K562 (cell line): ENCODE data around the gene EXTL1. TPM values are rescaled to one million over a fixed set of nuclear protein-coding genes. Genes with fewer than 3 reads are reported as not detected.

Source experiments
- BRD4 ChIP-seq: fragments of 200-600 bp; sonication (generic); IDR thresholded peaks from 2 replicates; pipeline ENCODE4 v1.6.1; 2017; ENCODE audit warnings: inconsistent platforms
- EHMT2 ChIP-seq: fragments of 450-650 bp; IDR thresholded peaks from 2 replicates; pipeline ENCODE4 v1.6.1; 2018; ENCODE audit warnings: antibody characterized with exemption
- GABPB1 ChIP-seq: sonication (generic); formaldehyde crosslinking; IDR thresholded peaks from 2 replicates; pipeline ENCODE4 v1.8.0; 2022; ENCODE audit warnings: mild to moderate bottlenecking, missing genetic modification reagents
- POLR2B ChIP-seq: fragments of 450-650 bp; IDR thresholded peaks from 2 replicates; pipeline ENCODE4 v1.6.1; 2018; ENCODE audit warnings: low read depth; ENCODE audit not compliant: partially characterized antibody
- YY1 ChIP-seq, 3 experiments: IDR thresholded peaks; 2 replicates each; pipeline ENCODE4 v1.6.1; 2011; ENCODE audit warnings: low read length in 2 of 3, mild to moderate bottlenecking in 2 of 3, moderate library complexity in 2 of 3, borderline replicate concordance in 1 of 3, control low read depth in 1 of 3, low read depth in 1 of 3; ENCODE audit not compliant: insufficient read depth in 3 of 3, insufficient replicate concordance in 2 of 3, control insufficient read depth in 1 of 3, insufficient read length in 1 of 3; ENCODE audit errors: extremely low read depth in 1 of 3
- ZNF165 ChIP-seq: fragments of 250-450 bp; sonication (Bioruptor Pico); IDR thresholded peaks from 2 replicates; pipeline ENCODE4 v1.4.0; 2020; ENCODE audit warnings: borderline replicate concordance
- ZNF57 ChIP-seq: fragments of 450-650 bp; formaldehyde crosslinking; IDR thresholded peaks from 2 replicates; pipeline ENCODE4 v1.4.0; 2020; ENCODE audit warnings: mild to moderate bottlenecking, moderate library complexity
- polyA plus RNA-seq, 8 experiments: library from polyadenylated mRNA; depleted of rRNA in 4 of 8; stranded (reverse) in 5 of 8; unstranded in 3 of 8; fragments of >200 nt; fragmentation: Nextera tagmentation in 2 of 8; fragmentation: Illumina TruSeq in 1 of 8; extraction: Ambion mirVana in 2 of 8; extraction: Trizol in 1 of 8; gene quantifications; 2 replicates each; pipeline versions ENCODE4 v1.2.1 to v1.2.3, GENCODE V29; 2011 to 2014; ENCODE audit warnings: inconsistent platforms in 1 of 8, missing spikeins in 1 of 8
- total RNA-seq, 7 experiments: library from RNA; depleted of rRNA in 6 of 7; stranded (reverse); fragments of >200 nt in 6 of 7; fragmentation: Illumina TruSeq in 2 of 7; extraction: Trizol in 2 of 7; gene quantifications; 2 replicates each; pipeline versions ENCODE4 v1.2.1 to v1.2.3, GENCODE V29; 2011 to 2021; ENCODE audit warnings: low replicate concordance in 1 of 7
- TF ChIP-seq, protein P1 (sequence below): IDR thresholded peaks from 2 replicates; pipeline ENCODE4 v1.6.1; 2011; ENCODE audit warnings: borderline replicate concordance, low read depth, mild to moderate bottlenecking, moderate library complexity, low read length; ENCODE audit not compliant: insufficient read depth, poor library complexity, severe bottlenecking
- TF ChIP-seq, protein P2 (sequence below): sonication (generic); formaldehyde crosslinking; IDR thresholded peaks from 2 replicates; pipeline ENCODE4 v1.5.0; 2020; ENCODE audit warnings: missing genetic modification reagents
- TF ChIP-seq, protein P3 (sequence below), 2 experiments: fragments of 450-650 bp in 1 of 2; sonication (generic) in 1 of 2; formaldehyde crosslinking; conservative IDR thresholded peaks; 2 replicates each; pipeline versions ENCODE4 v1.4.0 to v1.8.1; 2020 to 2022; ENCODE audit warnings: mild to moderate bottlenecking in 1 of 2, missing genetic modification reagents in 1 of 2
- TF ChIP-seq, protein P4 (sequence below): fragments of 250-450 bp; sonication (Bioruptor Pico); IDR thresholded peaks from 2 replicates; pipeline ENCODE4 v1.4.0; 2020; ENCODE audit warnings: borderline replicate concordance
- TF ChIP-seq, protein P5 (sequence below), 2 experiments: fragments of 450-650 bp in 1 of 2; sonication (generic) in 1 of 2; formaldehyde crosslinking in 1 of 2; IDR thresholded peaks in 1 of 2; conservative IDR thresholded peaks in 1 of 2; 2 replicates each; pipeline versions ENCODE4 v1.6.1 to v1.8.1; 2016 to 2023; ENCODE audit warnings: mild to moderate bottlenecking in 2 of 2, moderate library complexity in 2 of 2, inconsistent platforms in 1 of 2, missing genetic modification reagents in 1 of 2

The EXTL1 gene
- total and polyA plus RNA-seq, 9 of the 15 experiments (the other 6 are each of a cell fraction or from before 2014, with no cell fraction given): 0.04 to 0.23 (median 0.08) TPM; not detected in 3

DNA sequence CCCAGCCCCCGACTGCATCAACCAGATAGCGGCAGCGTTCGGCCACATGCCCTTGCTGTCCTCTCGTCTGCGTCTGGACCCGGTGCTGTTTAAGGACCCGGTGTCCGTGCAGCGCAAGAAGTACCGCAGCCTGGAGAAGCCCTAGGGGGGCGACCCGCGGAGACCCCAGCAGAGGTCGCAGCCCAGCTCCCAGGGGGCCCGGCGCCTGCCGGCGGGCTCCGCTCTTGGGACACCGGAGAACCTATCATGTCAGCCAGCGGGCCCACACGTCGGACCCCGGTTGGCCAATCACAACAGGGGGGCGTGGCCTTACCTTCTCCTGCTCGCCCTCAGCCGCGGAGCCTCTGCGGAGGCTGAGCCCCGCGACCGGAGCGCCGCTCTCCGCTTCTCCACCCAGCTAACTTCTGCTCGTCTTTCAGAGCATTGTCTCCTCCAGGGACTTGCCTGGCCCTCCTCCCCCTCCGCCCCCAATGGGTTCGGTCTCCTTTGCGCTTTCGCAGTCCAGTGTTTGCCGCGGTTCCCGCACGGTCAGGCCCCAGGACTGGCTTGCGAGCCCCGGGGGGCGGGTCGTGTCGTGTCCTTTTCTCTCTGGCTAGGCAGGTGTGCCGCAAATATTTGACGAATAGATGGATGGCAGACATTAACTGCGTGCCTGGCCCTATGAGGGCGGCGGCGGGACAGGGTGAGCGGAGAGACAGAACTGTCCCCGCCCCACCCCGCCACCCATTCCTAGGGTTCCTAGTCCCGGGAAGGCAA, 13.8 kb downstream of the EXTL1 start (continued):
- TF ChIP-seq, protein P1, sequence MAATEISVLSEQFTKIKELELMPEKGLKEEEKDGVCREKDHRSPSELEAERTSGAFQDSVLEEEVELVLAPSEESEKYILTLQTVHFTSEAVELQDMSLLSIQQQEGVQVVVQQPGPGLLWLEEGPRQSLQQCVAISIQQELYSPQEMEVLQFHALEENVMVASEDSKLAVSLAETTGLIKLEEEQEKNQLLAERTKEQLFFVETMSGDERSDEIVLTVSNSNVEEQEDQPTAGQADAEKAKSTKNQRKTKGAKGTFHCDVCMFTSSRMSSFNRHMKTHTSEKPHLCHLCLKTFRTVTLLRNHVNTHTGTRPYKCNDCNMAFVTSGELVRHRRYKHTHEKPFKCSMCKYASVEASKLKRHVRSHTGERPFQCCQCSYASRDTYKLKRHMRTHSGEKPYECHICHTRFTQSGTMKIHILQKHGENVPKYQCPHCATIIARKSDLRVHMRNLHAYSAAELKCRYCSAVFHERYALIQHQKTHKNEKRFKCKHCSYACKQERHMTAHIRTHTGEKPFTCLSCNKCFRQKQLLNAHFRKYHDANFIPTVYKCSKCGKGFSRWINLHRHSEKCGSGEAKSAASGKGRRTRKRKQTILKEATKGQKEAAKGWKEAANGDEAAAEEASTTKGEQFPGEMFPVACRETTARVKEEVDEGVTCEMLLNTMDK: peak; percentile 57
- TF ChIP-seq, protein P2, sequence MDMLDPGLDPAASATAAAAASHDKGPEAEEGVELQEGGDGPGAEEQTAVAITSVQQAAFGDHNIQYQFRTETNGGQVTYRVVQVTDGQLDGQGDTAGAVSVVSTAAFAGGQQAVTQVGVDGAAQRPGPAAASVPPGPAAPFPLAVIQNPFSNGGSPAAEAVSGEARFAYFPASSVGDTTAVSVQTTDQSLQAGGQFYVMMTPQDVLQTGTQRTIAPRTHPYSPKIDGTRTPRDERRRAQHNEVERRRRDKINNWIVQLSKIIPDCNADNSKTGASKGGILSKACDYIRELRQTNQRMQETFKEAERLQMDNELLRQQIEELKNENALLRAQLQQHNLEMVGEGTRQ (CRISPR knock-in tag): 0 out of 2 replicates have a peak, but pooled peaks have one; percentile 5
- no peak for TF ChIP-seq ZNF57 (CRISPR knock-in tag)
- TF ChIP-seq YY1 (IDR thresholded peaks at IDR 0.05; ENCODE audit: borderline replicate concordance in 1 of 3, control insufficient read depth in 1 of 3, extremely low read depth in 1 of 3, insufficient read depth in 3 of 3, insufficient read length in 1 of 3, insufficient replicate concordance in 2 of 3, low read depth in 1 of 3, low read length in 2 of 3): peak in 2 of 3 experiments; percentile 55 to 83
- TF ChIP-seq, protein P3, sequence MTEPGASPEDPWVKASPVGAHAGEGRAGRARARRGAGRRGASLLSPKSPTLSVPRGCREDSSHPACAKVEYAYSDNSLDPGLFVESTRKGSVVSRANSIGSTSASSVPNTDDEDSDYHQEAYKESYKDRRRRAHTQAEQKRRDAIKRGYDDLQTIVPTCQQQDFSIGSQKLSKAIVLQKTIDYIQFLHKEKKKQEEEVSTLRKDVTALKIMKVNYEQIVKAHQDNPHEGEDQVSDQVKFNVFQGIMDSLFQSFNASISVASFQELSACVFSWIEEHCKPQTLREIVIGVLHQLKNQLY (CRISPR knock-in tag; conservative IDR thresholded peaks at IDR 0.05): no peak; a peak in 2 of 4 replicates
- no peak; the same call in 1 of the 2 replicates for TF ChIP-seq ZNF165
- peak; percentile 99 for TF ChIP-seq POLR2B
- no peak for TF ChIP-seq EHMT2
- peak; percentile 60; the same call in 1 of the 2 replicates for TF ChIP-seq GABPB1
- TF ChIP-seq, protein P4, sequence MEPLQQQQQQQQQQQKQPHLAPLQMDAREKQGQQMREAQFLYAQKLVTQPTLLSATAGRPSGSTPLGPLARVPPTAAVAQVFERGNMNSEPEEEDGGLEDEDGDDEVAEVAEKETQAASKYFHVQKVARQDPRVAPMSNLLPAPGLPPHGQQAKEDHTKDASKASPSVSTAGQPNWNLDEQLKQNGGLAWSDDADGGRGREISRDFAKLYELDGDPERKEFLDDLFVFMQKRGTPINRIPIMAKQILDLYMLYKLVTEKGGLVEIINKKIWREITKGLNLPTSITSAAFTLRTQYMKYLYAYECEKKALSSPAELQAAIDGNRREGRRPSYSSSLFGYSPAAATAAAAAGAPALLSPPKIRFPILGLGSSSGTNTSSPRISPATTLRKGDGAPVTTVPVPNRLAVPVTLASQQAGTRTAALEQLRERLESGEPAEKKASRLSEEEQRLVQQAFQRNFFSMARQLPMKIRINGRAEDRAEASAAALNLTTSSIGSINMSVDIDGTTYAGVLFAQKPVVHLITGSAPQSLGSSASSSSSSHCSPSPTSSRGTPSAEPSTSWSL (CRISPR knock-in tag): no peak
- TF ChIP-seq, protein P5, sequence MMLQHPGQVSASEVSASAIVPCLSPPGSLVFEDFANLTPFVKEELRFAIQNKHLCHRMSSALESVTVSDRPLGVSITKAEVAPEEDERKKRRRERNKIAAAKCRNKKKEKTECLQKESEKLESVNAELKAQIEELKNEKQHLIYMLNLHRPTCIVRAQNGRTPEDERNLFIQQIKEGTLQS (IDR thresholded peaks at IDR 0.05): no peak
- TF ChIP-seq, protein P5 (CRISPR knock-in tag; conservative IDR thresholded peaks at IDR 0.05): 0 out of 2 replicates have a peak, but pooled peaks have one; percentile 56
- TF ChIP-seq BRD4: peak; percentile 83; the same call in 1 of the 2 replicates
